HepG2 (cell line): Measurements from ENCODE around the gene GJA5. TPM values are rescaled to one million over a fixed set of nuclear protein-coding genes. Genes with fewer than 3 reads are reported as not detected.

ENCODE experiments used
- CHD4 ChIP-seq: fragments of 200-600 bp; sonication (generic); IDR thresholded peaks from 2 replicates; pipeline ENCODE4 v1.7.0; 2017; ENCODE audit warnings: mild to moderate bottlenecking, low read length, borderline replicate concordance
- DMTF1 ChIP-seq: sonication (generic); formaldehyde crosslinking; IDR thresholded peaks from 2 replicates; pipeline ENCODE4 v1.4.0; 2020; ENCODE audit warnings: mild to moderate bottlenecking, missing genetic modification reagents
- GATA4 ChIP-seq: sonication (generic); IDR thresholded peaks from 2 replicates; pipeline ENCODE4 v1.6.1; 2016; ENCODE audit warnings: antibody characterized with exemption, low read depth, borderline replicate concordance
- HDAC2 ChIP-seq: sonication (generic); formaldehyde crosslinking; IDR thresholded peaks from 2 replicates; pipeline ENCODE4 v1.4.0; 2020; ENCODE audit warnings: missing genetic modification reagents
- HNF4A ChIP-seq: sonication (generic); formaldehyde crosslinking; IDR thresholded peaks from 2 replicates; pipeline ENCODE4 v1.4.0; 2020; ENCODE audit warnings: missing genetic modification reagents
- HNRNPH1 ChIP-seq: fragments of 200-400 bp; formaldehyde crosslinking; optimal IDR thresholded peaks from 2 replicates; pipeline ENCODE3; 2017; ENCODE audit warnings: mild to moderate bottlenecking, low read depth, low read length
- MAFG ChIP-seq: sonication (generic); formaldehyde crosslinking; IDR thresholded peaks from 2 replicates; pipeline ENCODE4 v1.5.1; 2020; ENCODE audit warnings: mild to moderate bottlenecking, missing genetic modification reagents
- MTERF4 ChIP-seq: sonication (generic); formaldehyde crosslinking; IDR thresholded peaks from 2 replicates; pipeline ENCODE4 v1.8.0; 2023; ENCODE audit warnings: mild to moderate bottlenecking, missing genetic modification reagents
- NFIB ChIP-seq: sonication (generic); formaldehyde crosslinking; IDR thresholded peaks from 2 replicates; pipeline ENCODE4 v1.9.0; 2021; ENCODE audit warnings: missing genetic modification reagents, mild to moderate bottlenecking, borderline replicate concordance
- SALL1 ChIP-seq: sonication (generic); formaldehyde crosslinking; IDR thresholded peaks from 2 replicates; pipeline ENCODE4 v1.8.0; 2022; ENCODE audit warnings: mild to moderate bottlenecking, missing genetic modification reagents
- SP1 ChIP-seq, 2 experiments: fragments of 450-650 bp in 1 of 2; sonication (generic) in 1 of 2; formaldehyde crosslinking in 1 of 2; IDR thresholded peaks; 2 replicates each; pipeline versions ENCODE4 v1.4.0 to v1.6.1; 2016 to 2020; ENCODE audit warnings: missing genetic modification reagents in 1 of 2
- TRIM24 ChIP-seq: sonication (generic); formaldehyde crosslinking; IDR thresholded peaks from 2 replicates; pipeline ENCODE4 v1.8.0; 2022; ENCODE audit warnings: mild to moderate bottlenecking, missing genetic modification reagents
- ZBTB26 ChIP-seq: IDR thresholded peaks from 2 replicates; pipeline ENCODE4 v1.6.1; 2016; ENCODE audit warnings: missing compliant biosample characterization, missing genetic modification reagents, borderline replicate concordance
- ZBTB44 ChIP-seq: sonication (generic); formaldehyde crosslinking; IDR thresholded peaks from 2 replicates; pipeline ENCODE4 v1.4.0; 2020; ENCODE audit warnings: missing genetic modification reagents
- ZFP91 ChIP-seq: sonication (generic); formaldehyde crosslinking; IDR thresholded peaks from 2 replicates; pipeline ENCODE4 v1.9.0; 2022; ENCODE audit warnings: missing genetic modification reagents, mild to moderate bottlenecking, borderline replicate concordance
- ZMAT3 ChIP-seq: sonication (generic); formaldehyde crosslinking; conservative IDR thresholded peaks from 2 replicates; pipeline ENCODE4 v1.7.0; 2021; ENCODE audit warnings: missing genetic modification reagents
- ZNF569 ChIP-seq: sonication (generic); formaldehyde crosslinking; IDR thresholded peaks from 2 replicates; pipeline ENCODE4 v1.5.0; 2020; ENCODE audit warnings: mild to moderate bottlenecking, missing genetic modification reagents, moderate library complexity, borderline replicate concordance
- ZNF7 ChIP-seq: IDR thresholded peaks from 2 replicates; pipeline ENCODE4 v1.6.1; 2016; ENCODE audit warnings: missing biosample characterization, missing genetic modification reagents
- ZNF776 ChIP-seq: sonication (generic); formaldehyde crosslinking; IDR thresholded peaks from 2 replicates; pipeline ENCODE4 v1.4.0; 2020; ENCODE audit warnings: mild to moderate bottlenecking, missing genetic modification reagents
- ZNF781 ChIP-seq: sonication (generic); formaldehyde crosslinking; IDR thresholded peaks from 2 replicates; pipeline ENCODE4 v1.5.1; 2020; ENCODE audit warnings: borderline replicate concordance, mild to moderate bottlenecking, missing genetic modification reagents; ENCODE audit errors: not compliant biosample characterization
- polyA plus RNA-seq, 8 experiments: library from polyadenylated mRNA; depleted of rRNA in 3 of 8; stranded (reverse) in 7 of 8; unstranded in 1 of 8; fragments of >200 nt; fragmentation: Illumina TruSeq in 4 of 8; extraction: Trizol in 4 of 8; gene quantifications; 2 replicates each; pipeline versions ENCODE4 v1.2.1 to v1.2.3, GENCODE V29; 2011 to 2016; ENCODE audit warnings: low read depth in 4 of 8, missing spikeins in 1 of 8, mixed read lengths in 1 of 8; ENCODE audit not compliant: insufficient read depth in 1 of 8
- total RNA-seq, 5 experiments: library from RNA; depleted of rRNA; stranded (reverse); fragments of >200 nt; fragmentation: Illumina TruSeq; extraction: Trizol; gene quantifications; 2 replicates each; pipeline ENCODE4 v1.2.3, GENCODE V29; 2016; ENCODE audit warnings: low read depth in 1 of 5

Gene GJA5
- total and polyA plus RNA-seq, 2 of the 13 experiments (the other 11 are each of a cell fraction or from before 2014, with no cell fraction given) = not detected

GRCh38 chr1:147808025-147808424 is 47.6 kb upstream of the GJA5 start (continued):
- TF ChIP-seq ZFP91 (no peak), ZNF7 (no peak), HNF4A (CRISPR knock-in tag) (peak; percentile 89), HDAC2 (CRISPR knock-in tag) (peak; percentile 86), ZNF781 (CRISPR knock-in tag) (no peak), HNRNPH1 (no peak), ZNF569 (CRISPR knock-in tag) (no peak), SP1 (IDR thresholded peaks at IDR 0.05) (no peak), SP1 (CRISPR knock-in tag; IDR thresholded peaks at IDR 0.05) (no peak), MTERF4 (CRISPR knock-in tag) (no peak), ZBTB26 (CRISPR knock-in tag) (no peak), SALL1 (CRISPR knock-in tag) (peak; percentile 82), TRIM24 (peak; percentile 97), DMTF1 (CRISPR knock-in tag) (no peak), ZMAT3 (CRISPR knock-in tag) (no peak), NFIB (CRISPR knock-in tag) (no peak), ZNF776 (no peak), ZBTB44 (CRISPR knock-in tag) (no peak), GATA4 (peak; percentile 47; the same call in 1 of the 2 replicates), MAFG (no peak), CHD4 (no peak)
